Measurements from ENCODE around the gene RHBDL3. TPM values are rescaled to one million over a fixed set of nuclear protein-coding genes. Genes with fewer than 3 reads are reported as not detected.

RHBDL3 gene
- polyA plus RNA-seq, 4 donors, result 1.5 to 1.8 (median 1.5) TPM

DNA sequence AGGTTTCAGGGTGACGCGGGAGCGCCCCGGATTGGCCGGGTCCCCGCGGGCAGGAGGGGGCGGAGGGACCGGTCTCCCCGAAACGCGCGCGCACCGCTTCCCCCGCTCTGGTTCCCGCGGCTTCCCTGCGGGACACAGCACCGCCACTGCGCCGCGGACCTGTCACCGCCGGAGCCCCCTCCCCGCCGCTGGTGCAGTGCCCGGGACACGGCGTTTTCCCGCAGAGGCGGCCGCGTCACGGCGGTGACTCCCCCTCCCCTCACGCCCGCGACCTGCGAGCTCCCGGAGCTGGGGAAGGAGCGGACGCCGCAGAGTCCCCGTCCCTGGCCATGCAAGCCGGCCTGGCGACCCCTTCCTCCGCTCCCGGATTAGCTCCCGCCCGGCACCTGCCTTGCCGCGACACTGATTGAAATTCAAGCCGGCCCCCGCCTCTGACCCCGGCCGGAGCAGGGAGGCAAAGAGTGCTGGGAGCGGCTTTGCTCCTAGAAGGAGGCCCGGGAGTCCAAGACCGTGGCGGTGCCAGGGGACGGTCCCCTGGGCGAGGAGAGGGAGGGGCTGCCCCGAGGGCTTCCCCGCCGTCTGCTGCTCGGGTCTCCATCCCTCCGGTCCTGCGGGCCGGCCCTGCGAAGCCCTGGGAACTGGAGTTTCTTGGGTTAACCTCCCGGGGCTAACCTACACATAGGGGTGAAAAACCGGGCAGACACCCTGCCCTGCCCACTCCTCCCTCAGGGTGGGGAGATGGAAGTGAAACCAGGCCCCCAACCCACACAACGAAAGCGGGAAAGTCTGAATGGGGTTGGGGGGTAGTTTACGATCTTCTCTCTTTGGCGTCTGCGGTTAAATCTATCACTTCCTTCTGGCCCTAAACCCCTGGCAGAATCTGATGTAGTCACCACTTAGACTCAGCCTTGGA is 1.0 kb downstream of the RHBDL3 start:
- no peak for DNase-seq (ENCODE audit: low read depth in 4 of 4, low spot score in 3 of 4)

DNA sequence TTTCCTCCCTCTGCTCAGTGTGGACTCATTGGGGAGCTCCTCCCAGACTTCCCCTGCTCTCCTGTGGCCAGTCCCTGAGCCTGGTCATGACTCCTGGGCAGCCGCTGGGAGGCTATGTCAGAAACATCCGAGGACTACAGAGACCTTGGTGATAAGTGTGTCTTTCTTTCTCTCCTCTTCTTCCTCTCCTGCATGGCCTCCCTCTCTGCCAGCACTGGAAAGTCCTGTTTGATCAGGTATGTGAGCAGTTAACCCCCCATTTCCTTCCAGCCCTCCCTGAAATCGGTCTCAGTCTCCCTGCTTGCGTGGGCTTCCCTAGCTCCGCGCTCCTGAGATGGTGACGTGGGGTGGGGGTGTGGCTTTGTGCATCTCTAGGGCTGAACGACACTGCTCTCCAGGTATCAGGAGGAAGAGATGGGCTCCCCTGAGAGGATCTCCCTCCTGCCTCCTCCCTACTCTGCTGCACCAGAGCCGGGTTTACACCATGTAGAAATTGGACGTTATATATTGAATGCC is 2.1 kb downstream of the RHBDL3 start:
- no peak for DNase-seq (ENCODE audit: low read depth in 4 of 4, low spot score in 3 of 4)

DNA sequence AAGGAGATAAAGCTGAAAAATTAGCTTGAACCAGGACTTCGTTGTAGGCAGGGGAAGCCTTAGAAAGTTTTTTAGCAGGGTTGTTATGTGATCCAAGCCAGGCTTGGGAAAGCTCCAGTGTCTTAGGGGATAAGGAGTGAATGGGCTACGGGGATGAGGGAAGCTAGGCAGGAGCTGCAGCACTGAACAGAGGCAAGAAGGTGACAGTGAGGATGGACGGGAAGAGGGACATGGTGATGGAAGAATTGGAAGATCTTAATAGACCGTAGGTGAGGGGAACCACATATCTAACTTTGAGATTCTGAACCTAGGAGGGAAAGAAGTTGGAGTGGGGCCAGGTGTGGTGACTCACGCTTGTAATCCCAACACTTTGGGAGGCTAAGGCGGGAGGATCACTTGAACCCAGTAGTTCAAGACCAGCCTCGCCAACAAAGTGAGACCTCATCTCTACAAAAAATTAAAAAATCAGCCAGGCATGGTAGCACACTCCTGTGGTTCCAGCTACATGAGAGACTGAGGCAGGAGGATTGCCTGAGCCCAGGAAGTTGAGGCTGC is 3.2 kb downstream of the RHBDL3 start:
- DNase-seq (ENCODE audit: low read depth in 4 of 4, low spot score in 3 of 4), result no peak

DNA sequence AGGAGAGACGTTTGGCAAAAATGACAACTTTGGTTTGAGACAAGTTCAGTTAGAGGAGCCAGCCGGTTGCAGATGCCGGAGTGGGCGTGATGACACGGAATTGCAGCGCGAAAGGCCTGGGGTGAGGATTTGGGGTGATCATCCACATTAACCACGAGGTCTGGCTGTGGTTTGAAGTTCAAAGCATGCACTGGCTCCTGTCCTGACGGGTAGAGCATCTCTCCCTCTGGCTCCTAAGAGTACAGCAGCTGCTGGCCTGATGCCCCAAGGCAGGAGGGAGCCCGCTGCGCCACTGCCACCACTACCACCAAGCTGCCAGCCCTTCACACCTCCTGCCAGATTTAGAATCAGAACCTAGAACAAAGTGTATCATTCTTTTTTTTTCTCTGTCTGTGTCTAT is 3.7 kb downstream of the RHBDL3 start:
- DNase-seq (ENCODE audit: low read depth in 4 of 4, low spot score in 3 of 4), result no peak

DNA sequence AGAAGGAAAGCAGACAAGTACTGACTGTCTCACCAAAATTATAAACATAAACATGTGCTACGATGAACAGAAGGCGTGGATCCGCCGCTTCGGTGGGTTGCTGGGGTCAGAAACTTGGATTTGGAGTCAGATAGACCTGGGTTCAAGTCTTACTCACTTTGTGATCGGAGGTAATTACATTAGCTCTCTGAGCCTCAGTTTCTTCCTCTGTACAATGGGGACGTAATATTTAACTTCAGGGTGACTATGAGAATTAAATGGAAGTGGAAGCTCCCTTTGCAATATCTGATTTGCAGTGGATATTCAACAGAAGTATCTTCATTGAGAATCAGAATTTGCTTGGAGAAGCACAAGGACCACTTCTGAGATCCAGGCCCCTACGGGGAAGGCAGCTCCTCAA is 6.2 kb downstream of the RHBDL3 start:
- DNase-seq (ENCODE audit: low read depth in 4 of 4, low spot score in 3 of 4), result no peak

DNA sequence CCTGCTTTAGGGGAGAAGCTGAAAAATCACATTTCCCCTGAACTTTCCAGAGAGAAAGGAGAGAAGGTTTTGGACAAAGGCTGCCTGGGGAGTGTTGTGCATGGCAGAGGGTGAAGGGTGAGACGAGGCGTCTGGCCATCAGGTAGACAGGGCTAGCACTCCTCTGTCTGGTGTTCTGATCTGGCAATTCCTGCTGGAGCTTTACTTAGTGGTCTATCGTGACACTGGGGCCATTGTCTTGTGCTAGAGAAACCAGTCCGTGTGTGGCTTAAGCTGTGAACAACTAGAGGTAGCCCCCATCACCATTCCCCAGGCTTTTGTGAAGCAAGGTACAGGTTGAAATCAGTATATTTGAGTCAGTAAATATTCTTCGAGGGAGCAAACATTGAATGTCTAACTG is 8.5 kb downstream of the RHBDL3 start:
- DNase-seq (ENCODE audit: low read depth in 4 of 4, low spot score in 3 of 4), result no peak

DNA sequence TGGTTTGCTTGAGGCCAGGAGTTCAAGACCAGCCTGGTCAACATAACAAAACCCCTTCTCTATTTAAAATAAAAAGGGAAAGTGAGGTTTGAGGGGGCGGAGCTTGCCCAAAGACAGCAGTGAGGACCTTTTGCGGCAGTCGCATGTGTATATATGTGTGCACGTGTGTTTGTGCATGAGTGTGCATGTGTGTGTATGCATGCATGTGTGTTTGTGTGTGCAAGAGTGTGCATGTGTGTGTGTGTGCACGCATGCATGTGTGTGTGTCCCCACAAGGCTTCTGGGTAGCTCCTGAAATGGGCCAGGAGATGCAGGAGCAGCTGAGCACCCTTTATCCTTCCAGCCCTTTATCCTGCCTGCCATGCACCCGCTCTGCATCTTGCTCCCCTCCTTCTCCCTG is 9.0 kb downstream of the RHBDL3 start:
- no peak for DNase-seq (ENCODE audit: low read depth in 4 of 4, low spot score in 3 of 4)

DNA sequence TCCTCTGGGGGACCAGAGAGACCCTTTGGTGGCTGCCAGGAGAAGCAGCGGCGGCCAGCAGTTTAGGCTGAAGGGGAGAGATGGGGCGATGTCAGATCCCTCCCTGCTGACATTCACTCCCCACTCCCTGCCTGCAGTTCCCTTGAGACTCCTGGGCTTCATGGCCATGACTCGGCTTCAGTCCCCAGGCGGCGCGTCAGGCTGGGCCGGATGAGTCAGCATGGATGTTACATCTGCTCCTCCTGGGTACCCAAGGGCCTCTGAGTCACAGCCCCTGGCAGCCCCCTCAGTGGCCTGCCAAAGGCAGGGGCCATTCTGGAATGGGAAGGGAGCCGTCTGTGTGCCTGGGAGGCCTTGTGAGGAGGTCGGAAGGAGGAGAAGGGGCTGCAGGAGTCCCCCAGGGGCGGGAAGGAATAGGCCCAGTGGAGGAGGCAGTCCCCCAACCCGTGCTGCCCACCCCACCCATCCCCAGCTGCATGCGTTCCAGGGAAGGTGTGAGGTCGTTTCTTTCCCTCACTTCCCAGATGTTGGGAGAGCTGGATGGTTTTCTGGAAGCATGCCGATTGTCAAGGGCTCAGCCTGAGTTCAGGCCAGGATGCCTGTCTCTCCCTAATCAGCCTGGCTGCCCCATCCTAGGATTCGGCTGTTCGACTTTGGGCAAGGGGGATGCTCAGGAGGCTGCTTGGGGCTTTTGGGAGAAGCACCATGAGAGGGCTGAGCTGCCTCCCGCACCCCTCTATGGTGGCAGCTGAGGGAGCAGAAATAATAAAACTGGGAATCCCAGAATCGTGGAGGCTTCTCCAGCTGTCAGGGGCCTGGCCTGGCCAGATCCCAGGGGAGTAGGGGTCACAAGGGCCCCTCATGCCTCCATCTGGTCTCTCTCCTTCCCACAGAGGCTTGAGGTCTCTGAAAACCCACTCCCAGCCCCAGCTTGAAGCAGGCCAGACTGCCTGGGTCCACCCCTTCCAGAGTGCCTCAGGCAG is 9.7 kb downstream of the RHBDL3 start:
- DNase-seq (ENCODE audit: low read depth in 4 of 4, low spot score in 3 of 4), result no peak

DNA sequence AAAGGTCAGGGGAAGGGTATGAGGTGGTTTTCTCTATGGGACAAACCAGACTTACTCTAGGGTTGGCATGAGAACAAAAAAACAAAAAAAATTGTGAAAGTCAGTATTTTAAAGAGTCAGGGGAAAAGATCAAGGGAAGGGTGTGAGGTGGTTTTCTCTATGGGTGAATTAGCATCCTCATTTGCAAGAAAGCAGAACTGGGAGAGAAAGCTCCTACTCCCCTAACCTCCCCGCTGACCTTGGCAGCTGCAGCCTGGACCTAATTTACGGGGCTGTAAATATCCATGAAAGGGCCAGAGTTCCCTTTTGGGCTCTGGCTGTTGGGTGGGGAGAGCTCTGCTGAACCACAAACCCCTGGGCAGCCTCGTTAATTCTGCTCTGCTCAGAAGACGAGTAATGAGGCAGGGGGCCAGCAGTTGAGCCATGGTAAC is 10.6 kb downstream of the RHBDL3 start:
- peak in 1 of 4 donors; percentile 42 for DNase-seq (ENCODE audit: low read depth in 4 of 4, low spot score in 3 of 4)

DNA sequence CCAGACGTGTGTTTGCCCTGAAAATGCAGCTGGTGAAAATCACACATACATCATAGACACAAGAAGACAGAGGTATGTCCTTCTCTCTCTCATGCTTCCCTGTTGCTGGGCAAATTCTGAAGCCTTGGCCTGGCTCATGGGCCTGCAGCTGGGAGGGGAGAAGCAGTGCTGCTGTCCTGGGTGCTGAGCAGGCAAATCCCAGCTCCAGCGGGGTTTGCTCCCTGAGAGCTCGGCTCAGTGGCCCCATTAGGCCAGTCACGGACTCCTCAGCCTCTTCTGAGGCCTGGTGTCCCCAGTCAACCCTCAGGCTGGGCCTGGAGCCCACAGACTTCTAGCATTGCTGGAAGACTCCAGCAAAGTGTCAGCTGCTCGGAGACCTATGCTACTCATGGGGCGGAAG is 11.7 kb downstream of the RHBDL3 start:
- no peak for DNase-seq (ENCODE audit: low read depth in 4 of 4, low spot score in 3 of 4)

DNA sequence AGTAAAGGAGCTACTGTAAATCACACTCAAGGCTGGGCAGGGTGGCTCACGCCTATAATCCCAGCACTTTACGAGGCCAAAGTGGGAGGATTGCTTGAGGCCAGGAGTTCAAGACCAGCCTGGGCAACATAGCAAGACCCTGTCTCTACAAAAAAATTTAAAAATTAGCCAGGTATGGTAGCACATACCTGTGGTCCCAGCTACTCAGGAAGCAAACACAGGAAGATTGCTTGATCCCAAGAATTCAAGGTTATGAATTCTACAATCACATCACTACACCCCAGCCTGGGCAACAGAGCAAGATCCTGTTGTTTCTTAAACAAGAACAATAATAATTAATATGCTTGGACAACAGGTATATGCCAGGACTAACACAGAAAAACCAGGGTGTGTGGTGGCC is 13.2 kb downstream of the RHBDL3 start:
- no peak for DNase-seq (ENCODE audit: low read depth in 4 of 4, low spot score in 3 of 4)

DNA sequence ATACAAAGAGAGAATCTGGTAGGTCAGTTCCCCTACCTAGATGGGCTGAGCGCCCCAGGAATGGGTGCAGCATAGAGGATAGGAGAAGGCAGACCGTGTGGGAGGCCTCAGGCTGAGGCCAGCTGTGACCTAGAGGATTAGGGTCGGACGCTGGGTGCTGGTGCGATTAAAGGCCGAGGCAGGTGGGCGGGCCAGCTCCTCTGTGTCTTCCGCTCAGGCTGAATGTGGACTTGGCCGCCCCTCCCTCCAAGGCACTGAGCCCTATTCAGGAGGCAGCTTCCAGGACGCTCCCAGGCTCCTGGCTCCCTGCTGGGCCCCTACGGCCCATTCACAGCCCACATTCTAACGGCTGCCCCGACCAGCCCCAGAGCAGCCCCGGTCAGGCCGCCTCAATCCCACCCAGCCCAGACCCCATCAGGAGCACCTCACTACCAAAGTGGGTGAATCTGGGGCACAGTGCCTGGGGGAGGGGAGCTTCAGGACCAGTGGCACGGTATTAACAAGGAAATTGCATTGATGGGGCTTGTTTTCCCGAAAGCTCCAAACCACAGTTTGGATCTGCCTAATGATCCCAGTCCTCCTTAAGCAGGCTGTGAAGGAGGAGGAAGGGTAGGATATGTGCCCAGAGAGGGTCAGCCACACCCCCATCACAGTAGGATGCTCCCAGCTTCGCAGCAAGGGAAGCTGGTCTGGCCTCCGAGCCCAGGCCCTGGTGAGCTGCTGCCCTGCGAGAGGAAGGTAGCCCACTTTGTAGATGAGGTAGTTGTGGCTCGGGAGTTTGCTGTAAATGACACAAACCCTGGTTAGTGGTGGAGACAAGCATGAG is 14.5 kb downstream of the RHBDL3 start:
- no peak for DNase-seq (ENCODE audit: low read depth in 4 of 4, low spot score in 3 of 4)

DNA sequence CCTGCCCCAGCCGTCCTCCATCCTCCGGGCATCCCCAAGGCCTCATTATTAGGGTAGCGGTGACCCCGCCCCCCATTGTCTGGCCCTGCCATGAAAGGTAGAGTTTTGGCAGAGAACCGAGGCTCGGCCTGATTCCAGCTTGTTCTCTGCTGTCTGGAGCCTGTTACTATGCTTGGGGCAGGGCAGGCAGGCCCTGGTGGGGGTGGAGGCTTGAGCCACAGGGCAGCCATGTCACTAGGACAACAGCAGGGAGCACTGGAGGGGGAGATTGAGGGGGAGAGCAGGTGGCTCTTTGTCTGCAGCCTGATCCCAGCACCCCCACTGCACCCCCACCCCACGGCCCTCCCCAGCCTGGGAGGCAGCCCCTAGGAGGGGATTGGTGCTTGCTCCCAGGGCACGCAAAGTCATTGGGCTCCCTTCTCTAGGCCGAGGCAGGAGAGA is 15.4 kb downstream of the RHBDL3 start:
- DNase-seq (ENCODE audit: low read depth in 4 of 4, low spot score in 3 of 4), result no peak

DNA sequence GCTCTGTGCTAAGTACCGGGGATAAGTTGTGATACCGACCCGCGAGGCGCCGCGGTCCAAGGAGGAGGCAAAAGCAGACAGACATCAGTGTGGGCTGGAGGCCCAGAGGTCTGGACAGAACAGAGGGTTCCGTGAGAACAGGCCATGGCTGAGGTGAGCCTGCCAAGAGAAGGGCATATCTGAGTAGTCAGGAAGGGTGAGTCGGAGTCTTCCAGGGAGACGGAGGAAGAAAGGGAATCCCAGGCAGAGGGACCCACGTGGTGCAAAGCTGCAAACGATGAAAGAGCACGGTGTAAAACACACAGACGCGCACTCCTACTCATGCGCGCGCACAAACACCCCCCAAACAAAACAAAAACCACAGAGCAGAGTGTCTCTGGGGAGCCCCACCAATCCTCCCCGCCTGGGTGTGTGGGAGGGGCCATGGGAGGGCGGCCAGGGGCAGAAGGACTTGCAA is 18.1 kb downstream of the RHBDL3 start:
- no peak for DNase-seq (ENCODE audit: low read depth in 4 of 4, low spot score in 3 of 4)

DNA sequence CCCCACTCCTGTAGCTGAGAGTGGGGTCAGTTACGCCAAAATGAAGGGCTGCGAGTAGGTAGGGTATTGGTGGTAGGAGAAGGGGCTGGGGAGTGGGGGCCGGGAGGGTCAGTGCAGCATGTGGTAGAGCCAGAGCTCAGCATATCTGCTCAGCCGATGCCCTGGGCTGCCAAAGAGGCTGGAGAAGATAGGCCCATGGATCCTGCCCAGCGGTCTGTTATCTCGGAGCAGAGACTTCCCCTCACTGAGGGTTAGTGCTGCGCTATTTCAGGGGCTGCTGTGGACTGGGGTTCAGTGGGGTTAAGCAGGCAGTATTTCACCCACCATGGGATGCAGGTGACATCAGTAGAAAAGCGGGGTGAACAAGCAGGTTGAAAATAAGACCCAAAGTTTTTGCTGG is 19.7 kb downstream of the RHBDL3 start:
- DNase-seq (ENCODE audit: low read depth in 4 of 4, low spot score in 3 of 4), result no peak

DNA sequence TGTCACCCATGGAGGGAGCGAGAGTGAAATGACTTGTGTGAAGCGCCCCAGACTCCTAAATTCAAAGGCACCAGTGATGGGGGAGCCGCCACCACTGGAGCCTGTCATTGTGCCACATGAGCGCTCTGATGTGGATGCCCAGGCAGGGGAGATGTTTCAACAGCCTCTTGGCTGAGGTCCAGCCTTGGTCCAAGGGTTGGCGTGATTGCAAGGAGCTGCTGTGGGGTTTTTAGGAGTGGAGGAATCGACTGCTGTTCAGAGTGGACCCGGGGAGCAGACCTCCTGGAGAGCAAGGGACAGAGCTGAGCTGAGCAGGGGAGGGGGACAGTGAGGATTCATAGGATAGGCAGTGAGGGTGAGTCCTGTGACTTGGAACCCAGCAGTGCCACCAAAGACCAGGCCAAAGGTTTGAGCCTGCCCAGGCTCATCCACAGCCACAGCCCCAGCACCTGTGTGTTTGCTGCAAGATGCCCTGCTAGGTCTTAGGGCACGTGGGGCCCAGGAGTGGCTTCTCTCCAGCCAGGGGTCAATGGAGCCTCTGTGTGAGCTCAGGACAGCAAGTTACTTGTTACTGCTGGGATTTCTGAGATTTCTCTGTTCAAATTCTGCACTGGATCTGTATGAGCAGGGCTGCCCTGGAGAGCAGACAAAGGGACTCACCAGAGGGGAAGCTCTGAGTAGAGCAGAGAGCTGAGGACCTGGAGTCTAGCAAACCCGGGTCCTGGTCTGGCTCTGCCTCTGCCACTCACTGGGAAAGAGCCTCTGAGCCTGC is 20.3 kb downstream of the RHBDL3 start:
- DNase-seq (ENCODE audit: low read depth in 4 of 4, low spot score in 3 of 4), result no peak

DNA sequence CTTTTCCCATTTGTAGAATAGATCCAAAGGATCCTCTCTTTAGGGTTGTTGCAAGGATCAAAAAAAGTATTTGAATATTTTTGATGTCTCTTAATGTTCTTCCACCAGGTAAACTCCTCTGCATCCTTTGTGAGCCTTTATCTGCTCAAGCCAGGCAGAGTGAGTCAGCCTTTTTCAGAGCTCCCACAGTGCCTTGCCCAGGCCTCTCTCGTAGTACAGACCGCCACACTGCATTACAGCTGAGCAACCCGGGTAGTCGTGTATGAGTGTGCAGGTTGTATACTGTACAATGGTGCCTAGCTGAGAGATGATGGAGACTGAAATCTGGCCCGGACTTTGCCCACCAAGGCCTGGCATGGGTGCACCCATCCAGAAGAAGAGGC is 20.9 kb downstream of the RHBDL3 start:
- DNase-seq (ENCODE audit: low read depth in 4 of 4, low spot score in 3 of 4), result no peak

DNA sequence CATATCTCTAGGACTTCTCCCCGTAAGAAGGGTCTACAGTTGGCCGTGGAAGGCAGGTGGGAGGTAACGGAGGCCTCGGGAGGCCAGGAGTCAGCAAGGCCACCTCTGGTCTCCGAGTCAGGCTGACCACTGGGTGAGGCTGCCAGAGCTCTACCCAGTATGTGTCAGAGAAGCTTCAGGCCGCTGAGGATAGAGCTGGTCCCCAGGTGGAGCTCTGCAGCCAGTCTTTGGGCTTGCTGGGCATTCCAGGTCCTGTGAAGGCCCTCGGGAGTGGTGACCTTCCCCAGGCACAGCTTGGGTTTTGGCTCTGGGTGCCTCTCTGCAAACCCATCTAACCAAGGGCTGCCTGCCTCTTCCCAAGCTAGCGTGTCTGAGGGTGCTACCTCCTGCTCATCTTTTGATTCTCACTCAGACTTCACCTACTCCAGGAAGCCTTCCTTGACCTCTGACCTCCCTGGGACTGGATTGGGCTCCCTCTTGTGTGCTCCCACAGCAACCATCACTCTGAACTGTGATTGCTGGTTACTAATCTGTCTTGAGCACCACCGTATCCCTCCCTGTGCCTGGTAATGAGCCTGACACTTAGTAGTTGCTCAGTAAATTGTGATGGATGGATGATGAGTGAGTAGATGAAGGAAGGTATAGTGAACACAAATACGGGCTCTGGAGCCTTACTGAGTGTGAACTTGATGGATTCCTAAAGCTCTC is 22.3 kb downstream of the RHBDL3 start:
- DNase-seq (ENCODE audit: low read depth in 4 of 4, low spot score in 3 of 4), result no peak

DNA sequence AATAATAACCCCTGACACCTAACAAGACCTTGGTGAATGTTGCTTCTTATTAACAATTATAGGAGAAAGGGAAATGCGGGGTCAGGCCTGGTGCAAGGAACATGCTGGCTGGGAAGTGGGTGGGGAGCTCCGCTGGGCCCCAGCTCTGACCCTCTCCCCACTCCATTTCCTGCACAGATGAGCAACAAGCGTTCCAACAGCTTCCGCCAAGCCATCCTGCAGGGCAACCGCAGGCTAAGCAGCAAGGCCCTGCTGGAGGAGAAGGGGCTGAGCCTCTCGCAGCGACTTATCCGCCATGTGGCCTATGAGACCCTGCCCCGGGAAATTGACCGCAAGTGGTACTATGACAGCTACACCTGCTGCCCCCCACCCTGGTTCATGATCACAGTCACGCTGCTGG is 23.0 kb downstream of the RHBDL3 start:
- DNase-seq (ENCODE audit: low read depth in 4 of 4, low spot score in 3 of 4), result no peak
